DOHH2 (cell line): Measurements from ENCODE around the gene ADAMTS3.

Source experiments
- EZH2phosphoT487 ChIP-seq: fragments of 200-600 bp; sonication (generic); IDR thresholded peaks from 2 replicates; pipeline ENCODE4 v1.6.1; 2017; ENCODE audit warnings: borderline replicate concordance, mild to moderate bottlenecking, antibody characterized with exemption, low read length, moderate library complexity, mixed read lengths
- TF ChIP-seq, protein P1 (sequence below): fragments of 200-600 bp; sonication (generic); IDR thresholded peaks from one replicate; pipeline ENCODE4 v1.5.1; 2014; ENCODE audit warnings: antibody characterized with exemption, mild to moderate bottlenecking, low read depth, low read length; ENCODE audit not compliant: poor library complexity, severe bottlenecking

GRCh38 chr4:72383439-72383838, 185.6 kb downstream of the ADAMTS3 start:
- TF ChIP-seq, protein P1, sequence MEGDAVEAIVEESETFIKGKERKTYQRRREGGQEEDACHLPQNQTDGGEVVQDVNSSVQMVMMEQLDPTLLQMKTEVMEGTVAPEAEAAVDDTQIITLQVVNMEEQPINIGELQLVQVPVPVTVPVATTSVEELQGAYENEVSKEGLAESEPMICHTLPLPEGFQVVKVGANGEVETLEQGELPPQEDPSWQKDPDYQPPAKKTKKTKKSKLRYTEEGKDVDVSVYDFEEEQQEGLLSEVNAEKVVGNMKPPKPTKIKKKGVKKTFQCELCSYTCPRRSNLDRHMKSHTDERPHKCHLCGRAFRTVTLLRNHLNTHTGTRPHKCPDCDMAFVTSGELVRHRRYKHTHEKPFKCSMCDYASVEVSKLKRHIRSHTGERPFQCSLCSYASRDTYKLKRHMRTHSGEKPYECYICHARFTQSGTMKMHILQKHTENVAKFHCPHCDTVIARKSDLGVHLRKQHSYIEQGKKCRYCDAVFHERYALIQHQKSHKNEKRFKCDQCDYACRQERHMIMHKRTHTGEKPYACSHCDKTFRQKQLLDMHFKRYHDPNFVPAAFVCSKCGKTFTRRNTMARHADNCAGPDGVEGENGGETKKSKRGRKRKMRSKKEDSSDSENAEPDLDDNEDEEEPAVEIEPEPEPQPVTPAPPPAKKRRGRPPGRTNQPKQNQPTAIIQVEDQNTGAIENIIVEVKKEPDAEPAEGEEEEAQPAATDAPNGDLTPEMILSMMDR = no peak
- no peak for TF ChIP-seq EZH2phosphoT487
